HepG2 (cell line): ENCODE results near the gene CAPZA1. TPM values are rescaled to one million over a fixed set of nuclear protein-coding genes. Genes with fewer than 3 reads are reported as not detected.

Experiments
- AHDC1 ChIP-seq: sonication (generic); formaldehyde crosslinking; IDR thresholded peaks from 2 replicates; pipeline ENCODE4 v1.5.1; 2020; ENCODE audit warnings: mild to moderate bottlenecking, missing genetic modification reagents, borderline replicate concordance
- ARNTL ChIP-seq: sonication (generic); formaldehyde crosslinking; IDR thresholded peaks from 2 replicates; pipeline ENCODE4 v1.4.0; 2020; ENCODE audit warnings: mild to moderate bottlenecking, missing genetic modification reagents
- BHLHE40 ChIP-seq: IDR thresholded peaks from 2 replicates; pipeline ENCODE4 v1.6.1; 2011; ENCODE audit warnings: low read length, improper control_type of control experiment
- DRAP1 ChIP-seq: IDR thresholded peaks from 2 replicates; pipeline ENCODE4 v1.6.1; 2016; ENCODE audit warnings: missing genetic modification reagents, missing compliant biosample characterization
- GATA4 ChIP-seq: sonication (generic); IDR thresholded peaks from 2 replicates; pipeline ENCODE4 v1.6.1; 2016; ENCODE audit warnings: antibody characterized with exemption, low read depth, borderline replicate concordance
- GTF3A ChIP-seq: sonication (generic); formaldehyde crosslinking; conservative IDR thresholded peaks from 2 replicates; pipeline ENCODE4 v1.4.0; 2020; ENCODE audit warnings: mild to moderate bottlenecking, missing genetic modification reagents
- ISX ChIP-seq: sonication (generic); formaldehyde crosslinking; conservative IDR thresholded peaks from 2 replicates; pipeline ENCODE4 v1.5.0; 2020; ENCODE audit warnings: missing genetic modification reagents
- JUND ChIP-seq: sonication (generic); formaldehyde crosslinking; IDR thresholded peaks from 2 replicates; pipeline ENCODE4 v1.8.0; 2022; ENCODE audit warnings: mild to moderate bottlenecking, missing genetic modification reagents
- NRL ChIP-seq: sonication (generic); formaldehyde crosslinking; IDR thresholded peaks from 2 replicates; pipeline ENCODE4 v1.5.0; 2020; ENCODE audit warnings: missing genetic modification reagents, mild to moderate bottlenecking, moderate library complexity, borderline replicate concordance
- ONECUT2 ChIP-seq: sonication (generic); formaldehyde crosslinking; IDR thresholded peaks from 2 replicates; pipeline ENCODE4 v1.4.0; 2020; ENCODE audit warnings: missing genetic modification reagents
- RAD21 ChIP-seq: fragments of 450-650 bp; formaldehyde crosslinking; IDR thresholded peaks from 2 replicates; pipeline ENCODE4 v1.5.0; 2020; ENCODE audit warnings: mild to moderate bottlenecking
- REXO4 ChIP-seq: sonication (generic); formaldehyde crosslinking; IDR thresholded peaks from 2 replicates; pipeline ENCODE4 v1.8.0; 2022; ENCODE audit warnings: missing genetic modification reagents, mild to moderate bottlenecking, borderline replicate concordance
- RFX3 ChIP-seq: IDR thresholded peaks from 2 replicates; pipeline ENCODE4 v1.6.1; 2016; ENCODE audit warnings: missing biosample characterization, missing genetic modification reagents
- RNF2 ChIP-seq: fragments of 450-650 bp; conservative IDR thresholded peaks from 2 replicates; pipeline ENCODE4 v1.6.1; 2016; ENCODE audit warnings: low read depth
- SKI ChIP-seq: fragments of 450-650 bp; IDR thresholded peaks from one replicate; pipeline ENCODE4 v1.6.1; 2018; ENCODE audit warnings: mild to moderate bottlenecking; ENCODE audit not compliant: partially characterized antibody
- SMAD3 ChIP-seq: sonication (generic); formaldehyde crosslinking; IDR thresholded peaks from 2 replicates; pipeline ENCODE4 v1.4.0; 2020; ENCODE audit warnings: missing genetic modification reagents
- TCF7L2 ChIP-seq: IDR thresholded peaks from 2 replicates; pipeline ENCODE4 v1.6.1; 2011; ENCODE audit warnings: mild to moderate bottlenecking, low read depth, low read length, moderate library complexity
- ZNF10 ChIP-seq: sonication (generic); formaldehyde crosslinking; IDR thresholded peaks from 2 replicates; pipeline ENCODE4 v1.4.0; 2020; ENCODE audit warnings: mild to moderate bottlenecking, low read depth, missing genetic modification reagents, borderline replicate concordance
- ZNF143 ChIP-seq: sonication (generic); formaldehyde crosslinking; IDR thresholded peaks from 2 replicates; pipeline ENCODE4 v1.4.0; 2020; ENCODE audit warnings: missing genetic modification reagents
- ZNF20 ChIP-seq: sonication (generic); formaldehyde crosslinking; IDR thresholded peaks from 2 replicates; pipeline ENCODE4 v1.4.0; 2020; ENCODE audit warnings: mild to moderate bottlenecking, moderate library complexity, missing genetic modification reagents
- ZNF24 ChIP-seq: fragments of 450-650 bp; IDR thresholded peaks from 2 replicates; pipeline ENCODE4 v1.6.1; 2017; ENCODE audit warnings: antibody characterized with exemption, mild to moderate bottlenecking
- ZNF552 ChIP-seq: sonication (generic); formaldehyde crosslinking; IDR thresholded peaks from 2 replicates; pipeline ENCODE4 v1.9.0; 2022; ENCODE audit warnings: missing genetic modification reagents, mild to moderate bottlenecking, borderline replicate concordance
- ZNF556 ChIP-seq: sonication (generic); formaldehyde crosslinking; IDR thresholded peaks from 2 replicates; pipeline ENCODE4 v1.4.0; 2020; ENCODE audit warnings: mild to moderate bottlenecking, missing genetic modification reagents, borderline replicate concordance
- ZNF839 ChIP-seq: sonication (generic); formaldehyde crosslinking; IDR thresholded peaks from 2 replicates; pipeline ENCODE4 v1.4.0; 2020; ENCODE audit warnings: missing genetic modification reagents, mild to moderate bottlenecking, borderline replicate concordance
- polyA plus RNA-seq, 8 experiments: library from polyadenylated mRNA; depleted of rRNA in 3 of 8; stranded (reverse) in 7 of 8; unstranded in 1 of 8; fragments of >200 nt; fragmentation: Illumina TruSeq in 4 of 8; extraction: Trizol in 4 of 8; gene quantifications; 2 replicates each; pipeline versions ENCODE4 v1.2.1 to v1.2.3, GENCODE V29; 2011 to 2016; ENCODE audit warnings: low read depth in 4 of 8, missing spikeins in 1 of 8, mixed read lengths in 1 of 8; ENCODE audit not compliant: insufficient read depth in 1 of 8
- total RNA-seq, 5 experiments: library from RNA; depleted of rRNA; stranded (reverse); fragments of >200 nt; fragmentation: Illumina TruSeq; extraction: Trizol; gene quantifications; 2 replicates each; pipeline ENCODE4 v1.2.3, GENCODE V29; 2016; ENCODE audit warnings: low read depth in 1 of 5
- TF ChIP-seq, protein P1 (sequence below): sonication (generic); formaldehyde crosslinking; IDR thresholded peaks from 2 replicates; pipeline ENCODE4 v1.4.0; 2020; ENCODE audit warnings: mild to moderate bottlenecking, missing genetic modification reagents
- TF ChIP-seq, protein P2 (sequence below): IDR thresholded peaks from 2 replicates; pipeline ENCODE4 v1.6.1; 2016; ENCODE audit warnings: mild to moderate bottlenecking, missing biosample characterization, missing genetic modification reagents

The CAPZA1 gene
- total and polyA plus RNA-seq, 2 of the 13 experiments (the other 11 are each of a cell fraction or from before 2014, with no cell fraction given) = 67.0 to 117 TPM

GRCh38 chr1:112674986-112675727, 55.5 kb downstream of the CAPZA1 start (continued):
- TF ChIP-seq AHDC1 (CRISPR knock-in tag) (no peak), ONECUT2 (no peak), ZNF556 (CRISPR knock-in tag) (no peak), ZNF24 (no peak), SKI (no peak), REXO4 (no peak), RFX3 (no peak), SMAD3 (CRISPR knock-in tag) (no peak), RAD21 (CRISPR knock-in tag) (0 out of 2 replicates have a peak, but pooled peaks have one; percentile 42), ZNF552 (CRISPR knock-in tag) (no peak), ARNTL (CRISPR knock-in tag) (no peak), BHLHE40 (no peak), TCF7L2 (no peak), GTF3A (CRISPR knock-in tag) (no peak), ZNF143 (CRISPR knock-in tag) (no peak), NRL (CRISPR knock-in tag) (no peak), ZNF20 (CRISPR knock-in tag) (no peak), ZNF10 (no peak), RNF2 (no peak), GATA4 (no peak), DRAP1 (CRISPR knock-in tag) (no peak), ZNF839 (CRISPR knock-in tag) (no peak), ISX (CRISPR knock-in tag) (no peak), JUND (CRISPR knock-in tag) (no peak)
- TF ChIP-seq, protein P1, sequence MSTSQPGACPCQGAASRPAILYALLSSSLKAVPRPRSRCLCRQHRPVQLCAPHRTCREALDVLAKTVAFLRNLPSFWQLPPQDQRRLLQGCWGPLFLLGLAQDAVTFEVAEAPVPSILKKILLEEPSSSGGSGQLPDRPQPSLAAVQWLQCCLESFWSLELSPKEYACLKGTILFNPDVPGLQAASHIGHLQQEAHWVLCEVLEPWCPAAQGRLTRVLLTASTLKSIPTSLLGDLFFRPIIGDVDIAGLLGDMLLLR = peak; percentile 24; the same call in 1 of the 2 replicates
- TF ChIP-seq, protein P2, sequence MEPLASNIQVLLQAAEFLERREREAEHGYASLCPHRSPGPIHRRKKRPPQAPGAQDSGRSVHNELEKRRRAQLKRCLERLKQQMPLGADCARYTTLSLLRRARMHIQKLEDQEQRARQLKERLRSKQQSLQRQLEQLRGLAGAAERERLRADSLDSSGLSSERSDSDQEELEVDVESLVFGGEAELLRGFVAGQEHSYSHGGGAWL (CRISPR knock-in tag) = no peak
